GM19239 (cell line): Measurements from ENCODE around the gene CFAP74.
"Not testable (repeated sequence)": the region's sequence is repeated elsewhere in the genome, so short reads cannot be mapped to it uniquely, and the experiment has no call there.

Experiments used
- DNase-seq: peaks from one replicate; pipeline ENCODE4 v3.0.0; 2011; ENCODE audit warnings: low spot score; ENCODE audit not compliant: insufficient read length
- FAIRE-seq: peaks from 2 replicates; lab custom pipeline; 2011; peaks lifted over from hg19 to GRCh38; lab: Jason Lieb, UNC

CFAP74 gene

DNA sequence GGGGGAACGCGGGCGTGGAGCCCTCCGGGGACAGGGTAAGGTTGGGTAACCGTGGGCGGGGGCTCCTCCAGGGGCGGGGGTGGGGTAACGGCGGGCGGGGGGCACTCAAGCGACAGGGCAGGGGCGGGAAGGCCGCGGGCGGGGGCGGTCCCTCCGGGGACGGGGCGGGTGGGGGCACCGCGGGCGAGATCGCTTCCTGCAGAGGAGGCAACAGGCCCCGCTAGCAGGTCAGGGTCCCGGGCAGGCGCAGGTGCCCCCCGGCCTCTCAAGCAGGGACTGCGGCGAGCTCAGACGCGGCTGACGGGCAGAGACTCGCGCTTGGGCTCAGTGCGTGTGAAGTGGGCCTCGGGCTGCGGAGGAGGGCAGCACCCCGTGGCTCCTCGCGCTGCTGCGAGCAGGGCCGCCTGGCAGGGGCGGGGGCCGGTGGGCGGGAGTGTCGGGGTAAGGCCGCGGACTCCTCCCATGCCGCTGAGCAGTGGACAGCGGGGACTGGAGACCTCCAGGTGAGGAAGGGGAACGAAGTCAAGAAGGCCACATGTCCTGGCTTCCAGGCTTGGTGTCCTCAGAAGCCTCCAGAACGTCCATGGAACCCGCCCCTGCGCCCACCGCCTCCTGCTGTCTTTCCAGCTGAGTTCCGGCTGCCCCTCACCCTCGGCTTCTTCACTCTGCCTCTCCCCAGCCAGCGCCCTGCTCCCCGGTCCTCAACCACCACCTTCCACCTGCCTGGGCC, 112.1 kb downstream of the CFAP74 start:
- DNase-seq (peak; percentile 70), FAIRE-seq (no peak)

DNA sequence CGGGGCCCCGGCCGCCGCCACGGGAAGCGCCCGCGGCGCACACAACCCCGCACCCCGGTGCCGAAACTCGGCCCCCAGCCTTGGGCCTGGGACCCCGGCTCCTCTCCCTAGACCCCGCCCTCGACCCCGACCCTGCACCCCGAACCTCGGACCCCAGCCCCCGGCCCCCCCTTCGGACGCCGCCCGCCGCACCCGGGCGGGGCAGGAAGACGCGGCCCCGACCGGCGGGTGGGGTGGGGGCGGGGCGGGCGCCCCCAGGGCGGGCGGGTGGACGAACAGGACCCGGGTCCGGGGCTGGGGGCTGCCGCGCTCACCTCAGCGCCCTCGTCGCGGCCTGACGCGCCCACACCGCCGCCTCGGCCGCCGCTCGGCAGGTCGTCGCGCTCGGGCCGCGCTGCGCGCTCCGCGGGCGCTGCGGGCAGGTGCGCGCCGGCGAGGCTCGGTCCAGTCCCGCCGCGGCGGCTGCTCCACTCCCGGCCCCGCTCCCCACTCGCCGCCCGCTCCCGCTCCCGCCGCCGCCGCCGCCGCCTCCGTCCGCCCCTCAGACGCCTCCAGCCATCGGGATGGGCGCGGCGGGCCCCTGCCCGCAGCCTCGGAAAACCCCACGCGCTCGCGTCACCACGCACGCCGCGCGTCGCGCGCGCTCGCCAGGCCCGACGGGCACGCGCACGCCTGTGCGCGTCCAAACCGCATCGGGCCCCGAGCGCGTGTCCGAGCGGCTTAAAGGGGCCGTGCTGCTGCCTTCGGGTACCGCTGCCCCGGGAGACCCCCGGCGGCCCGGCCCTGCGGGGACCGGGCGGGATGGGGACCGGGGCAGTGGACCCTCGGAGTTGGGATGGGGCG, 112.9 kb downstream of the CFAP74 start, which contains the start of gene GNB1:
TSS of gene GNB1 (minus strand) at position 582 of the 843 bp plus-strand sequence. CDS start 65,634 bp downstream, outside the sequence.
- DNase-seq, result peak; percentile 98
- FAIRE-seq, result peak; percentile 93

DNA sequence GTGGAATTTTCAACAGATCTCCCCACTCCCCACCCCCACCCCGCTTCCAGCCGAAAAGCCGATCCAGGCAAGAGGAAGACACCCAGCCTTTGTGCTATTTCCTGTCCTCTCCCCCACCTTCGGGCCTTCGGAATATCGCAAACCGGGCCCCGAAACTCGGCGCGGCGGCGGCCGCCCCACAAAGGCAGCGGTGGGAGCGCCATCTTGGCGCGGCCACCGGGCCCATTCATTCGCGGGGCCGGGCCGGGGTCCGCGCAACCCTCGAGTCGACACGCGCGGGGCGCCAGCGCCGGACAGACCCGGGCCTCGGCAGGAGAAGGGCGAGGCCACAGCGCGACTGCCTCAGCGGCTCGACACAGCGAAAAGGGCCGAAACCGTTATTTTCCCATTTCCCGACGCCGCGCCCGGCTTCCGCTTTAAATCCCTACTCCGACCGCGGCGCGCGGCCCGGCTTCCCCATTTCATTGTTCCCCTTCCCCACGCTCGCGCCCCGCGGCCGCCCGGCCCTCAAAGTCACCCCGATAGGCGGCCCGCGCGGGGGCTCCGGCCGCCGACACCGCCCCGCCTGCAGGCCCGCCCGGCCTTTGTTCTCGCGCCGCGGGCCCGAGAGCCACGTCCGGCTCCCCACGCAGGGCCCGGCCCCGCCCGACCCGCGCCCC, 113.6 kb downstream of the CFAP74 start:
- FAIRE-seq (peak; percentile 72), DNase-seq (peak; percentile 70)

DNA sequence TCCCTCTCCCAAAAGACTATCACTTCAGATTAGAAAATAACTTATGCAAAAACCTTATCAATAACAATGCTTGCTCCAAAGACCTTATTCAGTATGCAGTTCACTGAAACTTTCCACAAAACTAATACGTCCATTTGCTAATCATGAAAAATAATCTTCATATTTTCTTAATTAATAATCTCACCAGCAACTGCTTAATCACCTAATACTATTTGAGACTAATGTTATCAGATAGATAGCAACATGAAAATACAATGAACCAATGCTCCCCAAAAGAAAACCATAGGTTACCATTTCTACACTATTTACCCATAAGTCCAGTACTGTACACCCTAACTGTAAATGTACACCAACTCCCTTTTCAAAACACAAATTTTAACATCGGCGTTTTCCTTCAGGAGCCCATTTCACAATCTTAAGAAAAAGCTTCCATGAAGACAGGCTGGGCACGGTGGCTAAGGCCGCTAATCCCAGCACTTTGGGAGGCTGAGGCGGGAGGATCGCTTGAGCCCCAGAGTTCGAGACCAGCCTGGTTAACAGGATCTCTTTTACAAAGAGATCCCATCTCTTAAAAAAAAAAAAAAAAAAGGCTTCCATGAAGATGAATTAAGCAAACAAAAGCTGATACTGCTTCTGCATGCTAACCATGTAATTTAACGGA, 114.4 kb downstream of the CFAP74 start:
- FAIRE-seq (no peak), DNase-seq (no peak)

DNA sequence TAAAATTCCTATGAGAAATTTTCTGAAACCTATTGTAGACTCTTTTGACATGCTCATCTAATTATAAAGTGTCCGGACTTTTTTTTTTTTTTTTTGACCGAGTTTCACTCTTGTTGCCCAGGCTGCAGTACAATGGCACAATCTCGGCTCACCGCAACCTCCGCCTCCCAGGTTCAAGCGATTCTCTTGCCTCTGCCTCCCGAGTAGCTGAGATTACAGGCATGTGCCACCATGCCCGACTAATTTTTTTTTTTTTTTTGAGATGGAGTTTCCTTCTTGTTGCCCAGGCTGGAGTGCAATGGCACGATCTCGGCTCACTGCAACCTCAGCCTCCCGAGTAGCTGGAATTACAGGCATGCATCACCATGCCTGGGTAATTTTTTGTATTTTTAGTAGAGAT, 119.7 kb downstream of the CFAP74 start:
- not testable (repeated sequence) for FAIRE-seq, DNase-seq

DNA sequence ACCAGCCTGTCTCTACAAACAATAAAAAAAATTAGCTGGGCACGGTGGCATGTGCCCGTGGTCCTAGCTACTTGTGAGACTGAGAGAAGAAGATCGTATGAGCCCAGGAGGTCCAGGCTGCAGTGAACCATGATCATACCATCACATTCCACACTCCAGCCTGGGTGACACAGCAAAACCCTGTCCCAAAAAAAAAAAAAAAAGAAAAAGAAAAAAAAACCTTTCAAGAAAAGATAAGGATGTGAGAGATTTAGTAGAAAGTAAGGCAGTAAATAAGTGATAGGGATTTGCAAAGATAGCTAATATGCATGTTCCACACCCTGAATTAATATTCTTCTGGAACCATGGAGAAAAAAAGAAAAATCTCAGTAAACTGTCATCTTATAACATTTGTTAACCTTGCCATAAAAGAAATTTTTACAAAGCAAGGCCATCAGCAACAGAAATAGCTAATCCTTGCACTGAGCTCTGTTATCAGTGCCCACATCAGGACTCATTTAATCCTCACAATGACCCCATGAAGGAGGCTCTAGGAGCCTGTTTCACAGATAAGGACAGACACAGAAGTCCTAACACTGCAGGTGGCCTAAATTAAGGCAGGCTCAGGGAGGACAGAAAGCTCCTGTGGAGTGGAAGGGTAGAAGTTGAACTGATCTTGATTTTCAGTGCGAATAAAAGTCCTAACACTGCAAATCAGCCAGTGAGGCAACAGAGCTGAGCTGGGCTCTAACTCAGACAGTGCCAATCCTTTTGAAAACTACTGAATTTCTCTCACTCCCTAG, 120.3 kb downstream of the CFAP74 start:
- FAIRE-seq (no peak), DNase-seq (no peak)

DNA sequence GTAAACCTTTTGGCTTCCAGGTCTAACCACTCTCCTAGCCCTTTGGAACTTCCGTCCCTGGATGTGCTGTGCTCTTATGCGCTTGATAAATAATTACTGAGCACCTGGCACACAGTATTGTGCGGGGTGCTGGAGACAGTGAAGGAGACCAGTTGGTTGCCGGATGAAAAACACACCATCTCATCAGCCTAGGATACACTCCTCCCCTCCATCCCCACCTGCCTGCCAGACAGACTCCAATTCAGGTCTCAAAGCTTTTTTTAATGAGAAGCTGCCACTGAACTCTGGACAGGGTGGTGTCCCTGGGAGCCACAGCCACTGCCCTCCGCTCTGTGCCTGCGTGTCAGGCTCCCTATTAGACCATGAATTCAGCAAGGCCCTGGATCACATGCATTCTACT, 121.9 kb downstream of the CFAP74 start:
- DNase-seq (no peak), FAIRE-seq (no peak)

DNA sequence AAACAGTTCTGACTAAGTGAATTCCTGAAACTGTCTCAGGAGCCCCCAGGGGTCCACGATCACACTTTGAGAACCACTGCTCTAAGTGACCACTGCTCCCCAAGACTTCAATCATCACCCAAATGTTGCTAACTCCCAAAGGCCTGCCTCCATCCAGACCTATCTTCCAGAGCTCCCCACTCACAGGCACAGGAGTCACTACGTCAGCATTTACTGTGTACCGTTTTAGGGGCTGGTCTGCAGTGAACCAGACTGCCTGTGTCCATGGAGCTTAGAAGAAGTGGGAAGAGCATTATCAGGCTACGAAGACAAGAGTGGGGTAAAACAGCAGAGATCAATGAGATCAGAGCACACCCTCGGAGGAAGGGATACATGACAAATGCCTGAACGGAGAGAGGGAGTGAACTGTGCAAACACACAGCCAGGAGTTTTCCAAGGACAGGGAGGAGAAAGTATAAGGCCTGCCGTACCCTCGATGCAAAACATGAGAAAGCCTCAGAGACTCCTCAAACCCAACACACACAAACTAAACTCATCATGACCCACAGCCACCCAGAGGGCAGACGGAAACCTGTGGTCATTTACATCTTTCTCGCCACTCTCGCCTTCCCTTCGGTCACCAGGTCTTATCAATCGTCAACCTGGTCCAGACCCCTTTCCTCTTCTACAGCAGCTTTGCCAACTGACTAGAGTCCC, 122.8 kb downstream of the CFAP74 start:
- FAIRE-seq (no peak), DNase-seq (no peak)

DNA sequence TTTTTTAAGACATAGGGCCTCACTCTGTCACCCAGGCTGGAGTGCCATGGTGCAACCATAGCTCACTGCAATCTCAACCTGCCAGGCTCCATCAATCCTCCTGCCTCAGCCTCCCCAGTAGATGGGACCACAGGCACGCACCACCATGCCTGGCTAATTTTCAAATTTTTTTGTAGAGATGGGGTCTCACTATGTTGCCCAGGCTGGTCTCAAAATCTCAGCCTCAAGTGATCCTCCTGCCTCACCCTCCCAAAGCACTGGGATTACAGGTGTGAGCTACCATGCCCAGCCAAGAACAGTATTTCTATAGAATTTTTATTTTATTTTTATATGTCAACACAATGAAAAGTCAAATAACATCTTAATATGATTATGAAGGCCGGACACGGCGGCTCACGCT, 123.6 kb downstream of the CFAP74 start:
- FAIRE-seq, result no peak
- DNase-seq, result no peak

DNA sequence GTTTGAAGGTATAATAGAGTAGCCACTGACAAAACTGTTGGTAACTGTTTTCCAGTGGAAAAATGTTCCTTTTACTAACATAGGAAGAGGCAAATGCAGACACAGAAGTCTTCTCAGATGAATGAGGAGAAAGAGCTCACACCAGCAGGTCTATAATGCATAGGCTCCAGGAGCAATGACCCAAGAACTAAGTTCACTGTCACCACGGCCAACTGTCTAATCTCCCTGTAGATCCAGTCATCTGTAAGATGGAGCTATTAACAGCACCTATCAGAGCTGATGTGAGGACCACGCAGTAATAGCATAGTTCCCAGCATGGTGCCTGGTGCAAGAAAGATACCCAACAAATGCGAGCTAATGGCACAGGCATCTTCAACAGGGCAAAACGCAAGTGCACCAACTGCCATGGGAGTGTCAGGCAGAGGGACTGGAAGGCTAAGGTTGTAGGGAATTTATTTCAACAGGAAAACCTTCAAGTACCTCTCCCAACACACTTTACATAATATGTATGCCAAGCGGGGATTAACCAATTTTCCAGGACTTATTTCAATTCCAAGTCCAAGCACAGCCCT, 125.6 kb downstream of the CFAP74 start:
- FAIRE-seq (no peak), DNase-seq (no peak)

DNA sequence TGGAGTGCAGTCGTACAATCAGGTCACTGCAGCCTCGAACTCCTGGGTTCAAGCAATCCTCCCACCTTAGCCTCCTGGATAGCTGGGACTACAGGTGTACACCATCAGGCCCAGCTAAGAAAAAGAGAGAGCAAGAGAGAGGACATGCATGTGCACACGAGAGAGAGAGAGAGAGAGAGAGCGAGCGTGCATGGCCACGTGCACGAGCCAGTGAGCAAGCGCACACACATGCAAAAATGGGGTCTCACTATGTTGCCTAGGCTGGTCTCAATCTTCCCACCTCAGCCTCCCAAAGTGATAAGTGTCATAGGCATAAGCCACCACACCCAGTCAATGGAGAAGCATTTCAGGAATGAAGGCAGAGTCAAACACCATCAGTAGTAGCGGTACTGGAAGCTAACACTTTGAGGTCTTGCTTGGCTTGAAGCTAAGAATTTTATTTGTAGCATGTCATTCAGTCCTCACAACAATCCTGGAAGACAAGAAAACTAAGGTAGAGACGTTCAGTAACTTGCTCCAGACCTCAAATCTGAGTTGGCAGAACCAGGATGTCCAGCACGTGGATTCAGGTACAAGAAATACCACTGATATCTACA, 127.2 kb downstream of the CFAP74 start:
- FAIRE-seq, result no peak

DNA sequence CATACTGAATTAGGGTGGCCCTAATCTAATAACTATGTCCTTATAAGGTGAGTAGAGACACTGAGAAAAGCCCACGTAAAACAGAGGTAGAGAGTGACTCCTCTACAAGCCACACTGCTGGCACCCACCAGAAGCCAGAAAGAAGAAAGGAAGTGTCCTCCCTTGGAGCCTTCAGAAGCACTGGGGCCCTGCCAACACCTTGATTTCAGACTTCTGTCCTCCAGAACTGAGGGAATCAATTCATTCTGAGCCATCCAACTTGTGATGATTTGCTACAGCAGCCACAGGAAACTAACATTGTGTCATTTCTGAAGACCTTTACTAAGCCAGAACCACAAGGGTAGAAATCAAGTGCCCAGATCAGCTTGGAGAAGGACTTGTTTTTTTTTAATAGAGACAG, 127.7 kb downstream of the CFAP74 start:
- no peak for DNase-seq
- FAIRE-seq, result no peak

More for the DNA sequence above, 127.2 kb downstream of the CFAP74 start:
- no peak for DNase-seq

DNA sequence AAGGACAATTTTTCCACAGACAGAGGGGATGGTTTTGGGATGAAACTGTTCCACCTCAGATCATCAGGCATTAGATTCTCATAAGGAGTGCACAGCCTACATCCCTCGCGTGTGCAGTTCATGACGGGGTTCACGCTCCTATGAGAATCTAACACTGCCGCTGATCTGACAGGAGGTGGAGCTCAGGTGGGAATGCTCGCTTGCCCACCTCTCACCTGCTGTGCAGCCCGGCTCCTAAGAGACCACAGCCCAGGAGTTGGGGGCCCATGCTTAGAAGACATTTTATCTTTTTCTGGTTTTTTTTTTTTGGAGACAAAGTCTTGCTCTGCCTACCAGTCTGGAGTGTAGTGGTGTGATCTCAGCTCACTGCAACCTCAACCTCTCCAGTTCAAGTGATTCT, 128.7 kb downstream of the CFAP74 start:
- no peak for DNase-seq
- no peak for FAIRE-seq

DNA sequence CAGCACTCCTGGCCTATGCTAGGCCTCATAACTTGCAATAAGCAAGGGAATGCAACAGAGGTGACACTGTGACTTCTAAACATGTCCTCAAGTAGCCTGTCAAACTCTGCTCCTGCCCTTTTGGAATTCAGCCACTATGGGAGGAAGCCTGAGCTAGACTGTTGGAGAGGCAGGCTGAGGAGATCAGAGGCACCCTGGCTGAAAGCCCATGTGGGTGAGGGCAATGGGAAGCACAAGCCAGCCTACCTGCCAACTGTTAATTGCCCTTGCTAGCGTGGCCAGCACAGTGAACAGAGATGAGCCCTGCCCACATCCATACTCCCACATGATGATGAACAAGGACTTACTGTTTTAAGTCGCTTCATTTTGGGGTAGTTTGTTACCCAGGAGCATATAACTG, 130.4 kb downstream of the CFAP74 start:
- FAIRE-seq (no peak), DNase-seq (no peak)

DNA sequence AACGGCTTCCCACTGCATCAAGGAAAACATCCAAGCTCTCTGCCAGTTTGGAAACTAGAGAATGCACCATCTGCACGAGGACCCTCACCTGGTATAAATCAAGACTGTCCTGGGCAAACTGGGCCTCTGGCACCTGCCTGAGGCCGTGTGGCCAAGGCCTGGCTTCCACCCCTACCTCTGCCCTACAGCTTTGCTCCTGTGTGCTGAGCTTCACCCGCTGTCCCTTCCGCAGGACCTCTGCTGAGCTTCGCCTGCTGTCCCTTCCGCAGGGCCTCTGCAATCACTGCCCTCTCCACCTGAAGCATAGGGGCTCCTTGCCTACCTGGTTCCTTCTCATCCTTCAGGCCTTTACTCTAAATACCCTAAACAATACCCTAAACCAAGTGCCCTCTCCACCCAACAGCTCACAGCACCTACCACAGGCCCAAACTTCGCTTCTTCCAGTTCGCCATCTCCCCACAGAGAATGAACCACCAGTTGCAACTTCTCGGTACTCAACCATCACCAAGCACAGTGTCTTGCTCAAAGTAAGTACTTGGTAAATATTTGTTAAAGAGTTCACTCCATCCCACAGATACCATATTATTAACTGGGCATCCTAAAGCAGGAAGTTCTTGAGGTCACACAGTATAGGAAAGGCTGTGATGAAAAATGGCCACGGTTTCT, 131.1 kb downstream of the CFAP74 start:
- DNase-seq (no peak), FAIRE-seq (no peak)
